DMS 273 treated with DMSO at 0.1 percent for 48 hours (cell line): ENCODE data around the gene UBAC1.
"Not testable (repeated sequence)": the region's sequence is repeated elsewhere in the genome, so short reads cannot be mapped to it uniquely, and the experiment has no call there.

Experiments
- DNase-seq: peaks from one replicate; lab custom pipeline; 2025; lab: John Stamatoyannopoulos, UW

Gene UBAC1

DNA sequence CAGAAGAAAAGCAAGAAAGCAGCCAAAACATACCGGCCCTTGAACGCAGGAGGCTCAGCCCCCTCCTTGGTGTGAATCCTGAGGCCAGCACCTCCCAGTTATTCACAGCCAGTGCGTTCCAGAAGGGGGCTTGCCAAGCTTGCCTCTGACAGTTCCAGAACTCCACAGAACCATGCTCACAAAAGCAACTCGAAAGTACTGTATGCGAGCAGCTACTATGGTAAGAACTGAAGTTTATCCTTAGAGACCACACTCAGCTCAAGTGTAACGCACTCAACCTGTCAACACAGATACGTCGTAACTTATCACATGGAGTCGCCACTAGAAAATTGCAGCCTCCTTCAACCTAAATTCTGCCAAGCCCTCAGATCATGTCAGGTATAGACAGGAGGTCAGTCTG is 1.4 kb downstream of the UBAC1 start:
- DNase-seq: no peak

DNA sequence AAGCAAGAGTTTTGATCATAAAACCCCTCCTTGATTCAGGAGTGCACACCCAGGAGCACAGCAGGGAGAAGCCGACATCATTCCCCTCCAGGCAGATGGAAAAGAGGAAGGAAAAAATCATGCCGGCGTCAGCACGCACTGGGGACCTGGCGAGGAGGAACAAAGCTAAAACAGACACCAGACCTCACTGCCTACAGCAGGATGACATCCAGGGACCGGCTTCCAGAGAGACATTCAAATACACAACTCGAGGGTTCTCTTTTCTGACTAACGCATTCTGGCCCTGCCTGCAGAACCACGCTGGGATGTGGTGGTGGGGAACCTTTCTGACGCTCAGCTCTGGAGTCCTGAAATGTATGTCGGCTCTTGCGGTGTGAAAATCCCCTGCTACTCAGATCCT is 2.7 kb downstream of the UBAC1 start:
- DNase-seq: no peak

DNA sequence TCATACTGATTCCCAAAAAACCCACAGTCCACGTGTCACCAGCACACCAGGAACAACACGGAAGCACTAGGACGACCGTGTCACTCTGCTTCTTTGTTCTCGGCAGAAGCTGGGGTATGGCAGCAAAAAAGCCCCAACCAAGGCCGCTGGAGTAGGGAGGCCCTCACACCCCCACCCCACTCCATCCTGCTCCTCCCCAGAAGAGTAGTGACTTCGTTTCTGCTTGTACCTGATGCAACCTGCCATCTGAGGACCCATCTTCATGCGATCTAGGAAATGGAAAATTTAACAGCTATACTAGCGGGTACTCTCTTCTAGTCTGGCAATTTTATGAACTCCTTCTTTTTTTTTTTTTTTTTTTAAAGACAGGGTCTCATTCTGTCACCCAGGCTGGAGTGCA is 3.7 kb downstream of the UBAC1 start:
- no peak for DNase-seq

DNA sequence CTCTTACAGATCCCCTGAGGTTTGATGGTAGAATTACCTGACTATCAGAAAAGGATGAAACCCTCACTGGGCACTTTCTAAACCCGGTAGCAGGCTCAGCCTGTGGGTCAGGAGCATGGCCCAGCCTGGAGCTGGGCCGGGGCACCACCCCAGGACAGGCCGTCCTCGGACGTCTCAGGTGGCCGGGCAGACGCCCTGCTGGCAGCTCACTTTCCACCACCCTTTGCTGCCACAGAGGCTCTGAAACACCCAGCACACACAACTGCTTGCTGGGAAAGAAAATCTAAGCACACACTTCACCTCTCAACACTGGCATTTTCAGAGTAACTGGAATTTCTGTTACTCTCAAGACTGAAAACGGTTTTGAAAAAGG is 4.4 kb downstream of the UBAC1 start:
- DNase-seq: no peak

DNA sequence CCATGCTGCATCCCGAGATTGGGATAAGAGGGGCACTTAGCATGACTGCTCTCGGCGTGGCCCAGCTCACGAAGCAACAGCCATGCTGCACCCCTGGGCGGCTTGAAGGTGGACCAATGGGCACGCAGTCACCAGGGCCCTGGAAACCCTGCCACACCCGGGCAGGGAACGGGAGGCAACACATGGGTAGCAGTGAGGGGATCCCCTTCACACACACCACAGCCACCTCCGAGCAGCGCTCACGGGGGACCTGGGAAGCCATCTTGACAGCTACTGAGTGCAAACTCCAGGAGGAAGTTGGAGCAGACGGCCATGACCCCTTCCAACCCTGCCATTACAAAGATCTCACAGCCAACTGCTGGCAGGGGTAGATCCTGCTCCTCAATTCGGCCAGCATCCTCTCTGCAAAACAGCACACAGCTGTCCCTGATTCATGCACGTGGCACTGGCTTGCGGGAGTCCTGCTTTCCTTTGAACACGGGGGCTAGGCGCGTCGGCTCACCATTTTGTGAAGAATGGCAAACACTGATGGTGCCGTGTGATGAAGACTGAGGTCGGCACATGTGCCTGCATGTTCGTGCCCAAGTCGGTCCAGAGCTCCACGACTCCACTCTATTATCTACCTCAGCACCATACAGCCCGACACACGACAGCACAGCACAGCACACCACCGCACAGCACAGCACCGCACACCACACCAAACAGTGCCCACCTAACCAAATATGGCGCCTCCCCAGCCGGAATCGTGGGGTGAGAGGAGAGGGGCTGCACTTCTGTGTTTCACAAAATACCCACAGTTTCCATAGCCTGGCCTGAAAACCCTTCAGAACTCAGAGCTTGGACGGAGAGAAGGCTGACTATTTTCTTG is 5.0 kb downstream of the UBAC1 start:
- no peak for DNase-seq

DNA sequence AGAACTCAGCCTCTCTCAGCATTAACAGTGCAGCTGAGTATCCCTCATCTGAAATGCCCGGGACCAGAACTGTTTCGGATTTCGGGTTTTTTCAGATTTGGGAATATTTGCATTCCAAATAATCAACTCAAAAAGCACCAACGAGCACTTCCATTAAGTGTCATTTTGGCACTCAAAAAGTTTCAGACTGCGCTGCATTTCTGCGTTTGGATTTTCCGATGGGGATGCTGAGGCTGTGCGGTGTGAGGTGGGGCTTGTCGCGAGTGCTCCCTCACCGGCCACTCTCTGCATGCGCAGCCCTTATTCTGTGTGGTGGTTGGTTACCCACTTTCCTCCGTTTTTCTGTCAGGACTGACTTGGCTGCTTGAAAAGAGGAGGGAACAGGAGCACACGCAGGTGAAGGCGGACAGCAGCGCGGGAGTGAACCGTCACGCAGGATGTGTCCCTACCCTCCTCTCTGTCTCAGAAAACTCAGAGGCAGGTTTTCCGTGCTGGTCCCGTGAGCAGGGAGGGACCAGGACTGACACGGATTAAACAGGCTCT is 8.4 kb downstream of the UBAC1 start:
- no peak for DNase-seq

DNA sequence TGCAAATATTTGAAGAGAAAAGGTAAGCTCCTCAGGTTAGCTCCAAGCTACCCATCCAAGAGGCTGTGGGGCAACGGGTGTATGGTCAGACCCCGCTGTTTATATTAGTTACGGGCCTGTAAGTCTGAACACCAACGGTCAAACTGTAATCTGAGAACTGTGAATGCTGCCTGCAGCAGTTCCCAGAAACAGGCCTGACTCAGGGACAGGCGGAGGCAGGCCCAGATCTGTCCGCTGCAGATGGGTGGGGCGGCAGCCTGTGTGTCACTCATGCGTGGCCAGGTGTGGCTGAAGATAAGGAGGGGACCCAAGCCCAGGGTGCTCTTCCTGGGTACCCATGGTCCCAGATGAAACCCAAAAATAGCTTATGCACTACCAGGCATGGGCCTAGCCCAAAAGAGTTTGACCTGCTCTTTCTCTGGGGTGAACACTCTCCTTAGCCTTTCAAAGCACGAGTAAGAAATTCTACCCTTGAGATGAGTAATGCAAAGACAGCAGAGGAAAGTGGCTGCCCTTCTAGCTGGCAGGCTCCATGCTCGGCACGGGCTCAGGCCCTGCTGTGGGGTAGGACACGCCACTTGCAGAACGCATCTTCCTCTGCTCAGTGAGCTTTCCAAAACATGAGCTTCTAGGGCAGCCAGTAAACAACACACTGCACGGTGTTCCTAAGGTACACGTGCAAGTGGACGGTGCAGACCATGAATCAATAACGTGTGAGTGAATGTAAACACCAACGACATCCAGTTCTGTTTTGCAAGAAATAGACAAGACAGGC is 9.1 kb downstream of the UBAC1 start:
- DNase-seq: peak; percentile 54

DNA sequence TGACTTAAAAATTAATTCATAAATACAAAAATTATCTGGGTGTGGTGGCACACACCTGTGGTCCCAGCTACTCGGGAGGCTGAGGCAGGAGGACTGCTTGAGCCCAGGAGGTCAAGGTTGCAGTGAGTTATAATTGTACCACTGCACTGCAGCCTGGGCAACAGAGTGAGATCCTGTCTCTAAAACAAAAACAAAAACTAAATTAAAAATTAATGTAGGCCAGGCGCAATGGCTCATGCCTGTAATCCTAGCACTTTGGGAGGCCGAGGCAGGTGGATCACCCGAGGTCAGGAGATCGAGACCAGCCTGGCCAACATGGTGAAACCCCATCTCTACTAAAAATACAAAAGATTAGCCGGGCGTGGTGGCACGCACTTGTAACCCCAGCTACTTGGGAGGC is 9.9 kb downstream of the UBAC1 start:
- not testable (repeated sequence) for DNase-seq

DNA sequence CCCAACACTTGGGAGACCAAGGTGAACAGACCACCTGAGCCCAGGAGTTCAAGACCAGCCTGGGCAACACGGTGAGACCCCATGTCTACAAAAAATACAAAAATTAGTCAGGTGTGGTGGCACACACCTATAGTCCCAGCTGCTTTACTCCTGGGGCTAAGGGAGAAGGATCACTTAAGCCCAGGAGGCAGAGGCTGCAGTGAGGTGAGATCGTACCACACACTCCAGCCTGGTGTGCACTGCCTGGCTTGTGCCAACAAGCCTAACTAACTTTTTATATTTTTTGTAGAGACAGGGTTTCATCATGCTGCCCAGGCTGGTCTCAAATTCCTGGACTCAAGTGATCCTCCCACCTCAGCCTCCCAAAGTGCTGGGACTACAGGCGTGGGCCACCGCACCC is 10.3 kb downstream of the UBAC1 start:
- not testable (repeated sequence) for DNase-seq

DNA sequence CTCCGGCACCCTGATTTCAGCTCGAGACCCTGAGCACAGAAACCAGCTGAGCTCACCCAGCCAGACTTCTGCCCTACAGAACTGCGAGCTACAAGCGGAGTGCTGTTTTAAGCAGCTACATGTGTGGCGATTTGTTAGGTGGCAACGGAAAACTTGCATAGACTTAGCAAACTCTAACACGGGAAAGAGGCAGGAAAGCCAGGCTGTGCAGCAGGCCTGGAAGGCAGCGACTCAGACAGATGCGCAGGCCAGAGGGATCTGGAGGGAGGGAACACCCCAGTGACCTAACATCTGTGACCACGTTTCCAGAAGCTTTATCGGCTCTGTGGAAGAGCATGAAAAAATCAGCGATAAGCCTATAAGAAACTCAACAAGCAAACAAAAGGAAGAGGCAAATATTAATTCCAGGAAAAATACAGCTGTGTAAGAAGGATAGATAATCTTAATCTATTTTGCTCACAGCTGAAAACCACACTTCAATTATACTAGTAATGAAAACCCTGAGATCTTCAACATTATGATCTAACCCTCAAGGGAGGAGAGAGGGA is 11.0 kb downstream of the UBAC1 start:
- no peak for DNase-seq

DNA sequence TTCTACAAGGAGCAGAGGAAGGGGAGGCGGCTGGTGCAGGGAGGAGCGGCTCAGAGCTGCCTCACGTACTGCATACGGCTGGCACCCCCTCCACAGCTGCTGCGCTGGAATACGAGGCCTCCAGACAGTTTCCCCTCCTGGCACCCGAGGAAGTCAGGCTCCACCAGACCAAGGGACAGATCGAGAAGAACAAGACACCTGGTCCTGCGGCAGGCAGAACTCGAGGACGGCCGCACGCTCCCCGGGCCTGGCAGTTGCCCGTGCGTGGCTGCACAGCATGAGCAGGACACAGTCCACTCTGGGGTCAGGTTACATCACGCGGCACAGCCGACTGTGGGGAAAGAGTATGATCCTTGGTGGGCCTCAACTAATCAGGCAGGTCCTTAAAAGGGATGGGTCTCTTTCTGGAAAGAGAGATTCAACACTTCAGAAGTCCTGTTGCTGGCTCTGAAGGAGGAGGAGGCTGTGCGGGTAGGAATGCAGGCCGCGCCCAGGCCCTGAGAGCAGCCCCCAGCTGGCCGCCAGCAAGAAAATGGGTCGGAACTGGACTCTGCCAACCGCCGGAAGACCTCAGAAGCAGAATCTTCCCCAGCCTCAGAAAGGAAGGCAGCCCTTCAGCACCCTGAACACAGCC is 11.6 kb downstream of the UBAC1 start:
- DNase-seq: no peak

DNA sequence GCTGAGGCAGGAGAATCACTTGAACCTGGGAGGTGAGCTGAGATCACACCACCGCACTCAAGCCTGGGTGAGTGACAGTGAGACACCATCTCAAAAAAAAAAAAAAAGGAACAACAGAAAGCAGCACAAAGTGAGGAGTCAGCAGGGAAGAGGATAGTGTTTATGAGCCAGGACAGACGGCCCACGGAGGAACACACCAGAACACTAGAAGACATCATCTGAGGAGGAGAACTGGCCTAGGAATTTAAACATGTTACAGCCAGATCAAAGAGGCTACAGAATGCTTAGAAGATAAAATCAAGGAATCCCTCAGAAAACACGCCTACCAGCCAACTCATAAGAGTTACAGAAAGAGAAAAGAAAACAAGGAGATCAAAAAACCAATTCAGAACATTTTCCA is 12.2 kb downstream of the UBAC1 start:
- no peak for DNase-seq

DNA sequence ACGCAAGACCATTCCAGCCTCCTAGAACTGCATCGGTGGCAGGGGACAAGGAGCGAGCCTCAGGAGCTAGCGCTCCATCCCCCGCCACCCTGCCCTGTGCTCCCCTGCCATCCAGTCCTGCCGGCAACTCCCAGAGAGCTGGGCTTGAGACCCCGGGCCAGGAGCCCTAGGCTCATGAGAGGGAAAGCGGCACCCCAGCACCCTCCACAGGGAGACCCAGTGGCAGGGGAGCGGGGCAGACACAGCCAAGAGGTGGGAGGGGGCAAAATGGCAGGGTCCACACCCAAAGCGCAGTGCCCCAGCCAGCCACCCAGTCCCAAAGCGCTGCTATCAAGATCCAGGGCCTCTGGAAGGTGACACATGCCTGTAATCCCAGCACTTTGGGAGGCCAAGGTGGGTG is 12.7 kb downstream of the UBAC1 start:
- no peak for DNase-seq

DNA sequence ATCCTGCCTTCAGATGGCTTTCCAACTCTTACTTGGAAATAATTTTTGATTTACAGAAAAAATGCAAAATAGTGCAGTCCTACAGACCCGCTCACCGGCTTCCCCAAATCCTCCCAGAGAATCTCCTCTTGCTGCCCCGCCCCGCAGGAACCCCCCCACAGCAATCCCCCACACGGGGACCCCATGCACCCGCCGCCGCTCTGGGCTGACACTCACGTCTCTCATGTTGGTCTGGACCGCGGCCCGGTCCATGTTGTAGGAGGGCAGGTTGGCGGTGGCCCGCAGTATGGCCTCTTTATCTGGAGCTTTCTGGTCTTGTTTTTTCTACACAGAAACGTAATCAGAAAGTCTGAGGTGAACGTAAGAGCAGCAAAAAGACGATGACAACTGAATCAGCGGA is 13.6 kb downstream of the UBAC1 start:
- DNase-seq: no peak

DNA sequence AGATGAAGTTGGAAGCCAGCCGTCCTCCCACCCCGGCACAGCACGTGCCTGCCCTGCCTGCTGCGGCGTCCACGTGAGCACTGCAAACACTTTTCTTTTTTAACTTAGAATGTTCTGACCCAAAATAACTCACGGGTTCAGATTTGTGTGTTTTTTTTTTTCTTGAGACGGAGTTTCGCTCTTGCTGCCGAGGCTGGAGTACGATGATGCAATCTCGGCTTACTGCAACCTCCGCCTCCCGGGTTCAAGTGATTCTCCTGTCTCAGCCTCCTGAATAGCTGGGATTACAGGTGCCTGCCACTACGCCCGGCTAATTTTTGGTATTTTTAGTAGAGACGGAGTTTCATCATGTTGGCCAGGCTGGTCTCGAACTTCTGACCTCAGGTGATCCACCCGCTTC is 14.1 kb downstream of the UBAC1 start:
- not testable (repeated sequence) for DNase-seq

DNA sequence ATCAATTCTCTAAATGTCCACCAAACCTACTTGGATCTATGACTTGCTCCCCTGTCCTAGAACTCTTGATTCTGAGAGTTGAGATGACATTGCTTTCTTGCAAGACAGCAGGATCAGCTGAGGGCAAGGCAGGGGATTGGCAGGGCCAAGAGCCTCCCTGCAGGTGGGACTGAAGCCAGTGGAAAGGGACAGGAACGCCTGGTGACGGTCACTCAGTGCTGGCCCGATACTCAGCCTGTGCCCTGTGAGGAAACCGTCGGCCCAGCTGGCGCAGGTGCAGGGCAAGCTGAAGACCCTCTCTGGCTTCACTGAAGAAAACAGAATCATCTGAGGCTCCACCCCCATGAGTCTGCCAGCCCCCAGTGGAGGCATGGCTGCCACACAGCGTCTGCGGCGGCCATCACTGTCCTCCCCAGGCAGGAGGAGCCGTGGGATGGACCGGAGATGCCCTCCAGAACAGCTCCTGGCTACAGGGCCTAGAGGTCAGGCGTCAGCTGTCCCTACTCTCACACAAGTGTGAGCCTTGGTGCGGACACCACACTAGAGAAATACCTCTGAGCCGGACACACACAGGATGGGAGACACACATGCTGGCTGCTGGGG is 14.7 kb downstream of the UBAC1 start:
- DNase-seq: no peak

DNA sequence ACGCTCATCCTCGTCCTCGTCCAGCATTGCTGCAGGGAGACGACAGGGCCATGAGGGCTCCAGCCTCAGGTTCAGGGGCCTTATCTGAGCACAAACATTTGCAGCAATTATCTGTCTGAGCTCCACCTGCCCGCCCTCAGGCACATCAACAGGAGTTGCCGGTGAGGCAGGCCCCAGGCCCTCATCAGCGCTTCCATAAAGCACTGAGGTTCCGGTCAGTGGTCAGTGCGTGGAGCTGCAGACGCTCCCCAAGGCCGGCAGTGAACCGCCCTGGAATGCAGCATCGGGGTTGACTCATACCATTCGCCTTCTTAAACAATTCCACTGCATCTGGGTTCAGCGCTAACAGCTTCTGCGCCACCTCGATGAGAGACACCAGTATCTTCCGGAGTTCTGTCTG is 15.2 kb downstream of the UBAC1 start:
- DNase-seq: no peak

DNA sequence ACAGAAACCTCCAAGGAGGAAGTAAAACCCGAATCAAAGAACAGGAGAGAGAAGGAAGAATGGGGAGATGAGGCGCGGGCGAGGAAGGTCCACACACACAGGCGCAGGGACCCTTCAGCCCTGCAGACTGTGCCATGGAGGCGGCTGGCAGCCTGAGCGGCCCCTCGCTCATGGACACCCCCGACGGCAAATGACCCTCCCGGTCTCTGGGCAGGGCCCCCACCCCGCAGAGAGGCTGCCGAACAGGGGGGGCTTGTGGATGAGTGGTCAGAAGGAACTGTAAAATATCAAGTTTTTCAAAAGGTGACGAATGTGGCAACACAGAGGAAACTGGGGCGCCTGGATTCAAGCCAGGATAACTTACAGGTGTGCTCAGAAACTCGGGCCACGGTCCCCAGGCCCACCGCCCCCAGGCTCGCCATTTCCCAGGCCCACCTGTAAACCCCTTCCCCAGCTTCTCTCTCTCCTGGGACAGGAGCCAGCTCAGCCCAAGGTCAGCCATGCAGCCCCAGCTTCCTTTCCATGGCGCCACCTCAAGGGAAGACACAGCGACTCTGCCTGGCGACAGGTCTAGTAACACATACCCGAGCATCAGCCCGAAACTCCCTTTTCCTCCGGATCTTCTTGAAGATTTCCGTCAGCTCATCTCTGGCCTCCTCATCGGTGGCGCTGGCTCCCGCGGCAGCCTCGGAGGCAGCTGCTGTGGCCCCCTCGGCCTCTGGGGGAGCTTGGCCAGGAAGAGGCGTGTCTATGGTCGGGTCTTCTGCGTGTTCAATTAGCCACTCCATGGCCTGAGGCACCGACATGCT is 16.5 kb downstream of the UBAC1 start:
- DNase-seq: no peak

DNA sequence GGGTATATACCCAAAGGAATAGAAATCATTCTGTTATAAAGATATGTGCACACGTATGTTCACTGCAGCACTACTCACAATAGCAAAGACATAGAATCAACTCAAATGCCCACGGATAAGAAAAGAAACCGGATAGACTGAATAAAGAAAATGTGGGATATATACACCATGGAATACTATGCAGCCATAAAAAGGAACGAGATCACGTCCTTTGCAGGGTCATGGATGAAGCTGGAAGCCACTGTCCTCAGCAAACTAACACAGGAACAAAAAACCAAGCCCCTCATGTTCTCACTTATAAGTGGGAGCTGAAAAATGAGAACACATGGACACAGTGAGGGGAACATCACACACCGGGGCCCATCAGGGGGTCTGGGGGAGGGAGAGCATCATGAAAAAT is 17.6 kb downstream of the UBAC1 start:
- not testable (repeated sequence) for DNase-seq

DNA sequence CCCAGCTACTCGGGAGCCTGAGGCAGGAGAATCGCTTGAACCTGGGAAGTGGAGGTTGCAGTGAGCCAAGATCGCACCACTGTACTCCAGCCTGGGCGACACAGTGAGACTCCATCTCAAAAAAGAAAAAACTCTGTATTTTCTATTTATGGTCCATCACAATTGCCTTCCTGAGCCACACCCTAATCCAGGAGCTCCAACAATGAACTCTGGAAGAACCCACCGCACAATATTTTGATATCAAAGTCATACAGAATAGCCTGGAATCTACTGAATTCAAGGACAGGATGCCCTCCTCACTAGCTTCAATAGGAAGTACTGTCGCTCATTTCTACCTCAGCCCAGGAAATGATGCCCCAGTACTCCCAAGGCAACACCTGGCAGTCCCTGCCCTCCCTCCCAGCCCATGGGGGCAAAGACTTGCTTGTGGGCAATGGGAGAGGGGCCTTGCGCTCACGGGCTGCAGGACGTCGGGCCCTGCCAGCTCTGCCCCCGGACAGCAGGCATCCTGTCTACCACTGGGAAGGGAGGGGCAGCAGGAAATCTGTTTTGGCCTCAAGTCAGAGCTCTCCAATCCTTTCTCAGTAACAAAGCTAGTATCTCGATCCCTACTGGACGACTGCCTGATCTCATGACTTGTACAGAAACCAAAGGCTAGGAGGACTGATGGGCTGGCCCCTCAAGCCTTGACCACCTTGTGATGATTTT is 19.7 kb downstream of the UBAC1 start:
- DNase-seq: no peak
